Measurements from ENCODE around the gene FOXP1. TPM values are rescaled to one million over a fixed set of nuclear protein-coding genes. Genes with fewer than 3 reads are reported as not detected.

The FOXP1 gene
- total and polyA plus RNA-seq, 2 of the 13 experiments (the other 11 are each of a cell fraction or from before 2014, with no cell fraction given) = 40.4 to 59.0 TPM

GRCh38 chr3:71499227-71499876, 84.2 kb downstream of the FOXP1 start:
- ATAC-seq (no peak), FAIRE-seq (no peak), DNase-seq (ENCODE audit: low spot score) (no peak)
- H3K4me2 ChIP-seq (ENCODE audit: low read depth, low read length) = no peak overlapping the region
- peaks cover 7% of the 10 kb centered on the region for H4K20me1 ChIP-seq (ENCODE audit: insufficient read depth, low read length)
- 94% methylated on average over 6 of the region's 6 CpGs for WGBS (ENCODE audit: low lambda C conversion rate)
- H3K4me1 ChIP-seq (ENCODE audit: insufficient read depth, low read length) = peaks cover 31% of the 10 kb centered on the region
- H3K4me3 ChIP-seq (replicated peaks in 1 of 3; ENCODE audit: insufficient read depth in 1 of 3, low read depth in 2 of 3, low read length in 3 of 3) = no peak overlapping the region
- H3K79me2 ChIP-seq (ENCODE audit: insufficient read depth, low read length) = peaks cover 35% of the 10 kb centered on the region
- H3K36me3 ChIP-seq (replicated peaks in 1 of 2; ENCODE audit: control insufficient read depth in 1 of 2, insufficient read depth in 2 of 2, low read length in 2 of 2) = peaks cover 0 to 4% of the 10 kb centered on the region in 2 experiments; a peak in 1 of 5 replicates
- no peak overlapping the region for H3K27ac ChIP-seq (ENCODE audit: extremely low read length, insufficient read depth, low read length)
- intact Hi-C loops (cut with micrococcal nuclease; ENCODE audit: unreplicated experiment) = no loop called here
- H3K9me3 ChIP-seq (ENCODE audit: low read length) = no peaks in the 10 kb centered on the region
- TF ChIP-seq U2AF2 (IDR thresholded peaks at IDR 0.05; ENCODE audit: low read depth, low read length) (no peak), ZNF468 (CRISPR knock-in tag; IDR thresholded peaks at IDR 0.05) (no peak)
- H3K9ac ChIP-seq (ENCODE audit: insufficient read depth, low read depth, low read length) = no peak overlapping the region
- CTCF ChIA-PET (ENCODE audit: low intra/inter-chr PET ratio, low total read pairs) = no interaction called here
- POLR2A ChIA-PET = no interaction called here
- no peaks in the 10 kb centered on the region for H3K27me3 ChIP-seq (ENCODE audit: control insufficient read depth in 1 of 2, insufficient read depth in 2 of 2, low read length in 2 of 2)
- no peak overlapping the region for H2AFZ ChIP-seq (ENCODE audit: low read length)
- BruUV-seq (replicated peaks) = no TSS peak
- in situ Hi-C loops (cut with HindIII; ENCODE audit: extremely low pct_ligation_motif_present, low pct_unique_long_range_greater_than_20kb) = no loop called here

DNA sequence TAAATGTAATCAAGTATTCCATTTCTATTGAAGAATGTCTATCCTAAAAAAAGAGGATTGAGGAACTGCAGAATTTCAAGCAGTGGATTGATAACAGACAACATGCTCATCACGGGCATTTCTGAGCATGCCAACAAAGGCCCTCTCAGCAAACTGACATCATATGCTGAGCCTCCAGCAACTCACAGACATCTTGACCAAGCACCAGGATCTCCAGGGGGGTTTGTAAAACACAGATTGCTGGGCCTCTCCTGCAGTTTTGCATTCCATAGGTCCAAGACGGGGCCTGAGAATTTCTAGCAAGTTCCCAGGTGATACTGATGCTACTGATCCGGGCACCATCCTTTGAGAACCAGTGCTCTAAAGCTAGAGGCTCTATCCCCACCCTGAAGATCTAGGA, 85.0 kb downstream of the FOXP1 start:
- FAIRE-seq (no peak), ATAC-seq (no peak), DNase-seq (ENCODE audit: low spot score) (no peak)
- Histone ChIP-seq H3K27me3 (ENCODE audit: control insufficient read depth in 1 of 2, insufficient read depth in 2 of 2, low read length in 2 of 2) (no peaks in the 10 kb centered on the region), H3K4me3 (replicated peaks in 1 of 3; ENCODE audit: insufficient read depth in 1 of 3, low read depth in 2 of 3, low read length in 3 of 3) (no peak overlapping the region), H3K4me1 (ENCODE audit: insufficient read depth, low read length) (peaks cover 31% of the 10 kb centered on the region), H3K4me2 (ENCODE audit: low read depth, low read length) (no peak overlapping the region), H3K79me2 (ENCODE audit: insufficient read depth, low read length) (peaks cover 27% of the 10 kb centered on the region), H3K9me3 (ENCODE audit: low read length) (no peaks in the 10 kb centered on the region), H3K27ac (ENCODE audit: extremely low read length, insufficient read depth, low read length) (no peak overlapping the region), H3K36me3 (replicated peaks in 1 of 2; ENCODE audit: control insufficient read depth in 1 of 2, insufficient read depth in 2 of 2, low read length in 2 of 2) (peaks cover 0 to 4% of the 10 kb centered on the region in 2 experiments; a peak in 1 of 5 replicates), H2AFZ (ENCODE audit: low read length) (no peak overlapping the region), H4K20me1 (ENCODE audit: insufficient read depth, low read length) (peaks cover 7% of the 10 kb centered on the region), H3K9ac (ENCODE audit: insufficient read depth, low read depth, low read length) (no peak overlapping the region)
- BruUV-seq (replicated peaks) = no TSS peak
- intact Hi-C loops (cut with micrococcal nuclease; ENCODE audit: unreplicated experiment) (no loop called here), in situ Hi-C loops (cut with HindIII; ENCODE audit: extremely low pct_ligation_motif_present, low pct_unique_long_range_greater_than_20kb) (no loop called here)
- ChIA-PET CTCF (ENCODE audit: low intra/inter-chr PET ratio, low total read pairs) (no interaction called here), POLR2A (interaction anchor here (1.9 kb wide), 1 partner anchor 84 kb away, joined by 7 read pairs; the partner anchor contains the start of gene FOXP1)
- 73% methylated on average over 1 of the region's 3 CpGs for WGBS (ENCODE audit: low lambda C conversion rate)
- TF ChIP-seq XRCC5 (optimal IDR thresholded peaks at IDR 0.05; ENCODE audit: low read length) (no peak), ZSCAN30 (CRISPR knock-in tag; IDR thresholded peaks at IDR 0.05) (no peak), BRD4 (CRISPR knock-in tag; IDR thresholded peaks at IDR 0.05) (no peak), ZBTB25 (CRISPR knock-in tag; IDR thresholded peaks at IDR 0.05) (no peak), ZNF431 (CRISPR knock-in tag; IDR thresholded peaks at IDR 0.05; ENCODE audit: borderline replicate concordance, low read depth) (no peak), PBX2 (CRISPR knock-in tag; IDR thresholded peaks at IDR 0.05) (no peak), HNRNPLL (IDR thresholded peaks at IDR 0.05; ENCODE audit: low read depth, low read length, poor library complexity, severe bottlenecking) (no peak), EP300 (IDR thresholded peaks at IDR 0.05; ENCODE audit: low read depth in 2 of 2, low read length in 2 of 2) (no peak), EP300 (CRISPR knock-in tag; IDR thresholded peaks at IDR 0.05; ENCODE audit: borderline replicate concordance) (no peak), HNF4A (CRISPR knock-in tag; IDR thresholded peaks at IDR 0.05) (no peak)
